ENCODE data around the gene ARF6. TPM values are rescaled to one million over a fixed set of nuclear protein-coding genes. Genes with fewer than 3 reads are reported as not detected.
"Not testable (repeated sequence)": the region's sequence is repeated elsewhere in the genome, so short reads cannot be mapped to it uniquely, and the experiment has no call there.

ARF6 gene
- total RNA-seq, 4 donors from 2014 or later: 20.7 to 40.0 (median 30.8) TPM

DNA sequence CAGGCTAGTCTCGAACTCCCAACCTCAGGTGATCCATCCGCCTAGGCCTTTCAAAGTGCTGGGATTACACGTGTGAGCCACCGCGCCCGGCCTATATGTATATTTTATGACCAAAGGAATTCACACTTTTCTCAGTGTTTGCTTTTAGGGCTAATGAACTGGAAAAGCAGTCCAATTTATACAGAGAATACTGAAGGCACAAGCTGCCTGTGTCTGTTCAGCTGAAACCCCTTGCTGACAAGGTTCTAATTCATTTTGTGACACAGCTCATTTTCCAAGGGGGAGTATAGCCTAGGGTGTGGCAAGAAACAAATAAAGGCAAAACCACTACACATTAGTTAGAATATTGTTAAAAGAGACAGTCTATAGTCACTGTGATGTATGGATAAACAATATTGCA is 22.0 kb upstream of the ARF6 start:
- H3K4me1 ChIP-seq: no peaks in the 10 kb centered on the region
- ATAC-seq (no peak), DNase-seq (no peak)
- H3K27me3 ChIP-seq: no peaks in the 10 kb centered on the region
- TF ChIP-seq POLR2A (IDR thresholded peaks at IDR 0.05) (no peak), CTCF (IDR thresholded peaks at IDR 0.05 in 4 of 5, conservative IDR thresholded peaks at IDR 0.05 in 1 of 5) (no peak)
- H3K9me3 ChIP-seq: no peaks in the 10 kb centered on the region
- H3K36me3 ChIP-seq: no peaks in the 10 kb centered on the region
- H3K27ac ChIP-seq: no peak overlapping the region
- intact Hi-C loops (cut with DNase I; ENCODE audit: low total_unique reads): no loop called here
- no peak overlapping the region for H3K4me3 ChIP-seq
- in situ Hi-C loops (cut with MboI; ENCODE audit: low sequenced_read_pairs in 4 of 4): loop anchor here in 2 of 4 donors (25.0 kb wide), 1 partner anchor 666 kb away; the partner anchor contains the start of gene MAP4K5 (in 2 of the 2)

- H3K4me1 ChIP-seq; H3K9me3 ChIP-seq; ATAC-seq; H3K36me3 ChIP-seq; intact Hi-C loops (cut with DNase I; ENCODE audit: low total_unique reads); H3K27me3 ChIP-seq; H3K27ac ChIP-seq; H3K4me3 ChIP-seq; DNase-seq: not testable (repeated sequence)
- in situ Hi-C loops (cut with MboI; ENCODE audit: low sequenced_read_pairs in 4 of 4): loop anchor here in 2 of 4 donors (25.0 kb wide), 1 partner anchor 664 kb away; the partner anchor contains the start of gene MAP4K5 (in 2 of the 2)
These were observed 19.3 kb upstream of the ARF6 start for GRCh38 chr14:49873548-49873947.

DNA sequence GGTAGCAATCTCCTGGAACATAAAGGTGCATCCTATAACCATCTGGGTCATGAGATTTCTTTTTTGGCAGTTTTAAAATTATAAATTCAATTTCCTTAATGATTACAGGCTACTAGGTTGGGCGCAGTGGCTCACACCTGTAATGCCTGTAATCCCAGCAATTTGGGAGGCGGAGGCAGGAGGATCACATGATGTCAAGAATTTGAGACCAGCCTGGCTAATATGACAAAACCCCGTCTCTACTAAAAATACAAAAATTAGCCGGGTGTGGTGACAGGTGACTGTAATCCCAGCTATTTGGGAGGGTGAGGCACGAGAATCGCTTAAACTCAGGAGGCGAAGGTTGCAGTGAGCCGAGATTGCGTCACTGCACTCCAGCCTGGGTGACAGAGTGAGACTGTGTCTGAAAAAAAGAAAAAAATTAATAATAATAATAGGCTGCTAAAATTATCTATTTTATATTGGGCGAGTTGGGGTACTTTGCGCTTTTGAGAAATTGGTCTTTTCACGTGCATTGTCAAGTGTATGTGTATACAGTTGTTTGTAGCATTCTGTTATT is 17.2 kb upstream of the ARF6 start:
- ATAC-seq (no peak), DNase-seq (no peak)
- Histone ChIP-seq H3K4me1 (no peaks in the 10 kb centered on the region), H3K4me3 (no peak overlapping the region), H3K27me3 (no peaks in the 10 kb centered on the region), H3K27ac (no peak overlapping the region), H3K9me3 (no peaks in the 10 kb centered on the region), H3K36me3 (no peaks in the 10 kb centered on the region)
- intact Hi-C loops (cut with DNase I; ENCODE audit: low total_unique reads): no loop called here
- TF ChIP-seq POLR2A (IDR thresholded peaks at IDR 0.05) (no peak), CTCF (IDR thresholded peaks at IDR 0.05 in 4 of 5, conservative IDR thresholded peaks at IDR 0.05 in 1 of 5) (no peak)
- in situ Hi-C loops (cut with MboI; ENCODE audit: low sequenced_read_pairs in 4 of 4): no loop called here

DNA sequence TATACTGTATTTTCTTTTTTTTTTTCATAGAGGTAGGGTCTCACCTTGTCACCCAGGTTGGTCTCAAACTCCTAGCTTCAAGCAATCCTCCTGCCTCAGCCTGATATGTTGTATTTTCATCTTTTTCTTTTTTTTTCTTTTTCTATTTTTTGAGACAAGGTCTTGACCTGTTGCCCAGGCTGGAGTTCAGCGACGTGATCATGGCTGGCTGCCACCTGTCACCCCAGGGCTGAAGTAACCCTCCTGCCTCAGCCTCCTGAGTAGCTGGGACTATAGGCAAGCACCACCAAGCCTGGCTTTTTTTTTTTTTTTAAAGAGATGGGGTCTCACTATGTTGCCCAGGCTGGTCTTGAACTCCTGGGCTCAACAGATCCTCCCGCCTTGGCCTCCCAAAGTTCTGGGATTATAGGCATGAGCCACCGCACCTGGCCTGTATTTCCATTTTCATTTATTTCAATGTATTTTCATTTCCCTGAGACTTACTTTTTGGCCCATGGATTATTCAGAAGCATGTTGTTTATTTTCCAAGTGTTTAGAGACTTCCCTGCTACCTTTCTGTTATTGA is 16.2 kb upstream of the ARF6 start:
- H3K27me3 ChIP-seq: no peaks in the 10 kb centered on the region
- intact Hi-C loops (cut with DNase I; ENCODE audit: low total_unique reads) (no loop called here), in situ Hi-C loops (cut with MboI; ENCODE audit: low sequenced_read_pairs in 4 of 4) (no loop called here)
- H3K4me1 ChIP-seq: no peaks in the 10 kb centered on the region
- ATAC-seq: no peak
- no peak overlapping the region for H3K4me3 ChIP-seq
- no peaks in the 10 kb centered on the region for H3K36me3 ChIP-seq
- no peaks in the 10 kb centered on the region for H3K9me3 ChIP-seq
- no peak overlapping the region for H3K27ac ChIP-seq
- TF ChIP-seq POLR2A (IDR thresholded peaks at IDR 0.05): no peak
- TF ChIP-seq CTCF (IDR thresholded peaks at IDR 0.05 in 4 of 5, conservative IDR thresholded peaks at IDR 0.05 in 1 of 5): no peak
- no peak for DNase-seq

GRCh38 chr14:49879646-49880204 is 13.2 kb upstream of the ARF6 start:
- H3K36me3 ChIP-seq: no peaks in the 10 kb centered on the region
- TF ChIP-seq POLR2A (IDR thresholded peaks at IDR 0.05) (no peak), CTCF (IDR thresholded peaks at IDR 0.05 in 4 of 5, conservative IDR thresholded peaks at IDR 0.05 in 1 of 5) (peak; percentile 15 to 66 (median 49))
- in situ Hi-C loops (cut with MboI; ENCODE audit: low sequenced_read_pairs in 4 of 4) (loop anchor here in 1 of 4 donors (10.0 kb wide), 1 partner anchor 215 kb away; no protein-coding TSS in a partner anchor), intact Hi-C loops (cut with DNase I; ENCODE audit: low total_unique reads) (no loop called here)
- DNase-seq (peak in 1 of 2 donors; percentile 45), ATAC-seq (peak; percentile 54 to 84)
- no peaks in the 10 kb centered on the region for H3K4me1 ChIP-seq
- H3K4me3 ChIP-seq: no peak overlapping the region
- no peak overlapping the region for H3K27ac ChIP-seq
- H3K27me3 ChIP-seq: no peaks in the 10 kb centered on the region
- H3K9me3 ChIP-seq: no peaks in the 10 kb centered on the region

Data from gastrocnemius medialis (tissue), 4 donors.